ENCODE measurements around the gene LRFN2.

Gene LRFN2

GRCh38 chr6:40410821-40411220, 176.3 kb downstream of the LRFN2 start:
- TF ChIP-seq, protein P1, sequence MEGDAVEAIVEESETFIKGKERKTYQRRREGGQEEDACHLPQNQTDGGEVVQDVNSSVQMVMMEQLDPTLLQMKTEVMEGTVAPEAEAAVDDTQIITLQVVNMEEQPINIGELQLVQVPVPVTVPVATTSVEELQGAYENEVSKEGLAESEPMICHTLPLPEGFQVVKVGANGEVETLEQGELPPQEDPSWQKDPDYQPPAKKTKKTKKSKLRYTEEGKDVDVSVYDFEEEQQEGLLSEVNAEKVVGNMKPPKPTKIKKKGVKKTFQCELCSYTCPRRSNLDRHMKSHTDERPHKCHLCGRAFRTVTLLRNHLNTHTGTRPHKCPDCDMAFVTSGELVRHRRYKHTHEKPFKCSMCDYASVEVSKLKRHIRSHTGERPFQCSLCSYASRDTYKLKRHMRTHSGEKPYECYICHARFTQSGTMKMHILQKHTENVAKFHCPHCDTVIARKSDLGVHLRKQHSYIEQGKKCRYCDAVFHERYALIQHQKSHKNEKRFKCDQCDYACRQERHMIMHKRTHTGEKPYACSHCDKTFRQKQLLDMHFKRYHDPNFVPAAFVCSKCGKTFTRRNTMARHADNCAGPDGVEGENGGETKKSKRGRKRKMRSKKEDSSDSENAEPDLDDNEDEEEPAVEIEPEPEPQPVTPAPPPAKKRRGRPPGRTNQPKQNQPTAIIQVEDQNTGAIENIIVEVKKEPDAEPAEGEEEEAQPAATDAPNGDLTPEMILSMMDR (IDR thresholded peaks at IDR 0.05; ENCODE audit: low read depth, low read length): no peak
- no peak overlapping the region for H3K4me3 ChIP-seq (ENCODE audit: low read depth, low read length)

DNA sequence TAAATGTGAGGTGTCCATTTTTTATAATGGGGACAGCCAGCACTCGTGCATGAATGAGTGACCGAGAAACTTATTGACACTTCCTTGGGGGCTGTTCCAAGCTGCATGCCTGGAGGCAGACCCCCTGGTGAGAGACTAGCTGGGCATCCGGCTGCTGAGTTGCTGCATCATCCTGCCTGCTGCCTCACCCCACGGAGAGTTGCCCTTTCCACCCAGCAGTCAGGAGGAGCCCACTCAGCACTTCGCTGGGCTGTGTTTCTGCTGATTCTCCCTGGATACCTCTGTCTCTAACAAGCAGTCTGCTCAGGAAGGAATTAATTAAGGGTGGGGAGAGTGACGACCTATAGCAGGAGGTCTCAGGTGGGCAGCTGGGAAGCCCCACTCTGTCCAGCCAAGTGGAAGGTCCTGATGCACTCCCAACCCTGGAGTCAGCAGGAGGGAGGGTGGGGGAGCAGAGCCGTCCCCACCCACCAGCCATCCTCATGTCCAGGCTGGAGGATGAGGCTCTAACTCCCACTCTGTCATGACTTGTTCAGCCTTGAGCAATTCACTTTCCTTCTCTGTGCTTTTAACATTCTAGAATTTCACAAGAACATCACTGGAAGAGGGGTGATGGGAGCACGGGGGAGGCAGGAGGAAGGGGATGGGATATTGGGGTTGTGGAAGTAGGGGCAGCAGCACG, 177.3 kb downstream of the LRFN2 start:
- TF ChIP-seq, protein P1 (IDR thresholded peaks at IDR 0.05; ENCODE audit: low read depth, low read length): no peak
- no peak overlapping the region for H3K4me3 ChIP-seq (ENCODE audit: low read depth, low read length)

- TF ChIP-seq, protein P1 (IDR thresholded peaks at IDR 0.05; ENCODE audit: low read depth, low read length): no peak
Observed at GRCh38 chr6:40408786-40409542, 178.2 kb downstream of the LRFN2 start.

DNA sequence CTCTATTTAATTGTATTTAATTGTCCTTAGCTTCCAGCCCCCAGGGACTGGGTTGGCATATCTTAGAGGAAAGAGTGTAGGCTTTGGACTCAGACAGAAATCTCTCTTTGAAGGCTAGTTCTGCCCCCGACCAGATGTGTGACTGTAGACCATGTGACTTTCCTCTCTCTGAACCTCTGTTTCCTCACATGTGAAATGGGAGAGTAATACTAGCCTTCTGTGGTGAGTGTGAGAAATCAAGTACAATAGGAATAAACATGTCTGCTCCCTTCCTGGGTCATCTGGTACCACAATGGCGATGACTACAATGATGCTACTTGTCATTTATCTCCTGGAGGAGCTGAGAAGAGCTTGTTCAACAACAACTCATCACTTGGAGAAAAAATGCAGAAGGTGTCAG, 179.9 kb downstream of the LRFN2 start:
- H3K4me3 ChIP-seq (ENCODE audit: low read depth, low read length): no peak overlapping the region
- TF ChIP-seq, protein P1 (IDR thresholded peaks at IDR 0.05; ENCODE audit: low read depth, low read length): no peak

More at GRCh38 chr6:40408786-40409542, 178.2 kb downstream of the LRFN2 start:
- H3K4me3 ChIP-seq (ENCODE audit: low read depth, low read length): no peak overlapping the region

DNA sequence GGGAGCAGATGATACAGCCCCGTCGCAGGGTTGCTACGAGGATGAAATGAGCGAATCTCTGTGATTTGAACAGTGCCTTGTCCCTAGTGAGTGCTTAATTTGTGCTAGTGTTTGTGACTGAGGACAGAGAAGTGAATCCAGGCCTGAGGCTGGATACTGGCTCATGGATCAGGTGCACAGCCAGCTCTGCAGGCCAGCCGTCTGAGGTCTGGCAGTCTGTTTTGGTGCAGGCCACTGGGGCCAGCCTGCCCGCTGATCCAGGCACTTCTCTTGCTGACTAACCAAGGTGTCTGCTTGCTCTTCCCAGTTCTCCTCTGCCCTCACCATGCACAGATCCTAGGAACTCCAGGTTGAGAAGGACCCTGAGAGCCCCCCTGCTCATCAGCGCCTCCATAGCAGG, 181.0 kb downstream of the LRFN2 start:
- TF ChIP-seq, protein P1 (IDR thresholded peaks at IDR 0.05; ENCODE audit: low read depth, low read length): no peak

GRCh38 chr6:40400738-40401137, 186.4 kb downstream of the LRFN2 start:
- no peak overlapping the region for H3K4me3 ChIP-seq (ENCODE audit: low read depth, low read length)
- TF ChIP-seq, protein P1 (IDR thresholded peaks at IDR 0.05; ENCODE audit: low read depth, low read length): no peak

More for the DNA sequence above, 181.0 kb downstream of the LRFN2 start:
- no peak overlapping the region for H3K4me3 ChIP-seq (ENCODE audit: low read depth, low read length)

DNA sequence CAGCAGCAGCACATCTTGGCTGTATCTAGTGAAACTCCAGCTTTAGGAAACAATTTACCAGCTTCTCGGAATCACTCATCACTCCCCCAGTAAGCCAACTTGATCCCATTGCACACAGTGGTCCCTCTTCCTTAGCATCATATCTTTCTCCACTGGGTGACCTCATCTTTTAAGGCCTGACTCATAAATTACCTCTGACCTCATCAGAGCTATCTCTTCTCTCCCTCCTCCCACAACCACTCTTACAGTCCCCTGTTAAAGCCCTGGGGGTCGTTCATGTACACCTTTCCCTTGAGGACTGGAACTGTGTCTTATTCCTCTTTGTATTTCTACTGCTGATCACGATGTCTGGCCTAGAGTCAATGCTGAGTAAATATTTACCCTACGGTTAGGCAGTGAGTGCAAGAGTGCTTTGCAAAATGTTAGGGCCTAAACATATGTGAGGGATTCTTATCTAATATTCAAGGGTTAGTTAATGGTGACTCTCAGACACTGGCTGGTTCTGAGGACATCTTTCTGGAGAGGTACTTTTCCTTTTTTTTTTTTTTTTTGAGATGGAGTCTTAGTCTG, 187.2 kb downstream of the LRFN2 start:
- TF ChIP-seq, protein P1 (IDR thresholded peaks at IDR 0.05; ENCODE audit: low read depth, low read length): no peak
- H3K4me3 ChIP-seq (ENCODE audit: low read depth, low read length): no peak overlapping the region

Measured in WI38 (cell line).